Common myeloid progenitor, CD34-positive (primary cell): ENCODE measurements around the gene C10orf62.
"Not testable (repeated sequence)": the region's sequence is repeated elsewhere in the genome, so short reads cannot be mapped to it uniquely, and the experiment has no call there.

ENCODE experiments used
- CTCF ChIA-PET: fragments of 350-600 bp; sonication (Branson Sonifier 250); formaldehyde crosslinking; loops from one replicate; lab custom pipeline; 2021; ENCODE audit warnings: antibody characterized with exemption; lab: Charles Lee
- POLR2A ChIA-PET: fragments of 350-600 bp; sonication (Branson Sonifier 250); formaldehyde crosslinking; loops from one replicate; lab custom pipeline; 2021; ENCODE audit warnings: antibody characterized with exemption; lab: Charles Lee
- DNase-seq, 3 donors: peaks; one replicate each; pipeline versions ENCODE4 v3.0.0 to v3.0.0-alpha.2; 2013
- H3K27ac ChIP-seq, 2 experiments: 1 replicate in 1 of 2; 2 replicates in 1 of 2; pipeline ENCODE4 v1.7.0; 2013; ENCODE audit warnings: inconsistent platforms in 2 of 2, low read length in 2 of 2, mild to moderate bottlenecking in 2 of 2, low read depth in 1 of 2, moderate library complexity in 1 of 2; ENCODE audit not compliant: severe bottlenecking in 2 of 2, insufficient read depth in 1 of 2, poor library complexity in 1 of 2
- H3K27me3 ChIP-seq, 5 experiments: replicated peaks in 2 of 5; 1 replicate in 3 of 5; 2 replicates in 2 of 5; pipeline versions ENCODE4 v1.6.1 to v1.7.0; 2013; ENCODE audit warnings: low read length in 4 of 5, mild to moderate bottlenecking in 2 of 5, moderate library complexity in 2 of 5, inconsistent platforms in 1 of 5; ENCODE audit not compliant: insufficient read depth in 5 of 5, control insufficient read depth in 4 of 5
- H3K36me3 ChIP-seq, 4 experiments: 1 replicate in 2 of 4; 2 replicates in 2 of 4; pipeline versions ENCODE4 v1.6.1 to v1.7.0; 2013; ENCODE audit warnings: low read length in 3 of 4, control low read depth in 1 of 4, mild to moderate bottlenecking in 1 of 4; ENCODE audit not compliant: control insufficient read depth in 4 of 4, insufficient read depth in 4 of 4
- H3K4me1 ChIP-seq, 4 experiments: 1 replicate in 3 of 4; 2 replicates in 1 of 4; pipeline versions ENCODE4 v1.6.1 to v1.7.1; 2013; ENCODE audit warnings: low read length in 3 of 4, mild to moderate bottlenecking in 3 of 4, control low read depth in 1 of 4, inconsistent platforms in 1 of 4, moderate library complexity in 1 of 4; ENCODE audit not compliant: control insufficient read depth in 4 of 4, insufficient read depth in 4 of 4; ENCODE audit errors: control extremely low read depth in 1 of 4
- H3K4me3 ChIP-seq, 7 experiments: 1 replicate in 4 of 7; 2 replicates in 3 of 7; pipeline versions ENCODE4 v1.5.1 to v1.7.0; 2013; ENCODE audit warnings: mild to moderate bottlenecking in 7 of 7, low read length in 6 of 7, moderate library complexity in 6 of 7, inconsistent platforms in 2 of 7, low read depth in 2 of 7, control low read depth in 1 of 7; ENCODE audit not compliant: insufficient read depth in 4 of 7, control insufficient read depth in 1 of 7; ENCODE audit errors: extremely low read depth in 1 of 7
- H3K9me3 ChIP-seq, 5 experiments: 1 replicate in 4 of 5; 2 replicates in 1 of 5; pipeline versions ENCODE4 v1.6.1 to v1.7.1; 2013; ENCODE audit warnings: low read length in 4 of 5, mild to moderate bottlenecking in 2 of 5, inconsistent platforms in 1 of 5, low read depth in 1 of 5, moderate library complexity in 1 of 5; ENCODE audit not compliant: control insufficient read depth in 4 of 5, insufficient read depth in 2 of 5; ENCODE audit errors: control extremely low read depth in 1 of 5
- WGBS: methylation state at CpG from one replicate; pipeline ENCODE4 v1.1.5; 2013; ENCODE audit not compliant: insufficient coverage; 5-methylcytosine and 5-hydroxymethylcytosine counted together

The C10orf62 gene

GRCh38 chr10:97628228-97628627 lies 38.7 kb downstream of the C10orf62 start:
- DNase-seq = no peak
- Histone ChIP-seq H3K4me3 (no peak overlapping the region), H3K4me1 (peaks cover 0 to 7% (median 6%) of the 10 kb centered on the region in 4 experiments), H3K27me3 (no peaks in the 10 kb centered on the region), H3K27ac (no peak overlapping the region), H3K9me3 (no peaks in the 10 kb centered on the region), H3K36me3 (no peaks in the 10 kb centered on the region)
- ChIA-PET POLR2A (interaction anchor here (0.6 kb wide), 1 partner anchor 31 kb away, joined by 4 read pairs; no protein-coding TSS in a partner anchor), CTCF (interaction anchor here (1.3 to 1.8 kb wide), 2 partner anchors 11 to 104 kb away, joined by 3 to 4 read pairs; no protein-coding TSS in a partner anchor)
- WGBS = 86% methylated on average over 1 of the region's 3 CpGs

GRCh38 chr10:97629289-97629688 lies 39.8 kb downstream of the C10orf62 start:
- ChIA-PET CTCF (no interaction called here), POLR2A (no interaction called here)
- no peaks in the 10 kb centered on the region for H3K36me3 ChIP-seq
- no peaks in the 10 kb centered on the region for H3K27me3 ChIP-seq
- H3K4me3 ChIP-seq = no peak overlapping the region
- WGBS = 93% methylated on average over 3 of the region's 5 CpGs
- DNase-seq = no peak
- no peak overlapping the region for H3K27ac ChIP-seq
- H3K4me1 ChIP-seq = peaks cover 0 to 11% (median 9%) of the 10 kb centered on the region in 4 experiments
- H3K9me3 ChIP-seq = no peaks in the 10 kb centered on the region

- Histone ChIP-seq H3K4me1 (peaks cover 0 to 11% (median 9%) of the 10 kb centered on the region in 4 experiments), H3K36me3 (no peaks in the 10 kb centered on the region), H3K27ac (no peak overlapping the region), H3K9me3 (no peaks in the 10 kb centered on the region), H3K4me3 (no peak overlapping the region), H3K27me3 (no peaks in the 10 kb centered on the region)
- POLR2A ChIA-PET = no interaction called here
- CTCF ChIA-PET = no interaction called here
- DNase-seq = no peak
Observed at GRCh38 chr10:97631098-97631497, 41.6 kb downstream of the C10orf62 start.

GRCh38 chr10:97632949-97633884 lies 43.7 kb downstream of the C10orf62 start, which contains the start of gene MORN4:
Gene MORN4, minus strand, starts transcription at chr10:97633500. Its CDS starts 13,847 bp downstream, at chr10:97619653.
- peak; percentile 90 to 94 (median 93) for DNase-seq
- no peaks in the 10 kb centered on the region for H3K36me3 ChIP-seq
- peaks cover 0 to 14% (median 9%) of the 10 kb centered on the region in 4 experiments for H3K4me1 ChIP-seq
- peak within 1 kb of the TSS in 1 of 2 experiments; percentile 54 for H3K27ac ChIP-seq
- no peaks in the 10 kb centered on the region for H3K9me3 ChIP-seq
- H3K4me3 ChIP-seq = peak within 1 kb of the TSS; percentile 80 to 94 (median 85)
- ChIA-PET CTCF (interaction anchor here (1.3 kb wide), 1 partner anchor 11 kb away, joined by 3 read pairs; no protein-coding TSS in a partner anchor), POLR2A (no interaction called here)
- H3K27me3 ChIP-seq = no peaks in the 10 kb centered on the region
- 3% methylated on average over 60 of the region's 62 CpGs for WGBS

- Histone ChIP-seq H3K9me3 (no peaks in the 10 kb centered on the region), H3K36me3 (no peaks in the 10 kb centered on the region), H3K4me1 (peaks cover 0 to 14% (median 9%) of the 10 kb centered on the region in 4 experiments), H3K27ac (peak overlapping the region in 1 of 2 experiments; percentile 54), H3K27me3 (no peaks in the 10 kb centered on the region), H3K4me3 (peak overlapping the region in 6 of 7 experiments; percentile 80 to 94 (median 86))
- ChIA-PET POLR2A (no interaction called here), CTCF (interaction anchor here (1.3 kb wide), 1 partner anchor 10 kb away, joined by 3 read pairs; no protein-coding TSS in a partner anchor)
- 94% methylated on average over 7 of the region's 8 CpGs for WGBS
- DNase-seq = peak; percentile 12 to 49 (median 44)
Observed at GRCh38 chr10:97633921-97634320, 44.4 kb downstream of the C10orf62 start.

- ChIA-PET POLR2A (no interaction called here), CTCF (no interaction called here)
- Histone ChIP-seq H3K36me3 (no peaks in the 10 kb centered on the region), H3K27ac (no peak overlapping the region), H3K9me3 (no peaks in the 10 kb centered on the region), H3K4me3 (no peak overlapping the region), H3K4me1 (peaks cover 0 to 17% (median 11%) of the 10 kb centered on the region in 4 experiments), H3K27me3 (no peaks in the 10 kb centered on the region)
- no CpG with 5 or more reads among the region's 1 CpG for WGBS
- DNase-seq = no peak
Observed at GRCh38 chr10:97635577-97635976, 46.1 kb downstream of the C10orf62 start.

- WGBS = no CpG with 5 or more reads among the region's 3 CpGs
- H3K4me3 ChIP-seq, H3K27me3 ChIP-seq, POLR2A ChIA-PET, H3K9me3 ChIP-seq, DNase-seq, H3K27ac ChIP-seq, H3K36me3 ChIP-seq: not testable (repeated sequence)
- CTCF ChIA-PET = interaction anchor here (0.6 to 1.3 kb wide), 2 partner anchors 38 to 240 kb away, joined by 3 read pairs; no protein-coding TSS in a partner anchor
- peaks cover 0 to 19% (median 13%) of the 10 kb centered on the region in 4 experiments for H3K4me1 ChIP-seq
Observed at GRCh38 chr10:97639090-97639489, 49.6 kb downstream of the C10orf62 start.
